Measurements from ENCODE around the gene MFSD12.

DNA sequence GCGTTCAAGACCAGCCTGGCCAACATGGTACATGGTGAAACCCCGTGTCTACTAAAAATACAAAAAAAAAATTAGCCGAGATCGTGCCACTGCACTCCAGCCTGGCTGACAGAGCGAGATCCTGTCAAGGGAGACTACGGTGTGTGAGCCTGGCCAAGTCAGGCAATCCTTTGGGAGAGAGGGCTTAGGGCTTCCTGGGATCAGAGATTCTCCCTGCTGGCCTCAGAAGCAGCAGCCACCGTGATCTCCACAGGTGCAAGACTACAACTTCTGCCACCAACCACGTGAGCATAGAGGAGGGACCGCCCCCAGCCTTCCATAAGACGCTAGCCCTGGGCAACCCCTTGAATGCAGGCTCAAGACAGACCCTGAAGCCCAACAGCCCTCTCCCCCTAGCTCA is 7.6 kb downstream of the MFSD12 start:
- TF ChIP-seq, protein P1, sequence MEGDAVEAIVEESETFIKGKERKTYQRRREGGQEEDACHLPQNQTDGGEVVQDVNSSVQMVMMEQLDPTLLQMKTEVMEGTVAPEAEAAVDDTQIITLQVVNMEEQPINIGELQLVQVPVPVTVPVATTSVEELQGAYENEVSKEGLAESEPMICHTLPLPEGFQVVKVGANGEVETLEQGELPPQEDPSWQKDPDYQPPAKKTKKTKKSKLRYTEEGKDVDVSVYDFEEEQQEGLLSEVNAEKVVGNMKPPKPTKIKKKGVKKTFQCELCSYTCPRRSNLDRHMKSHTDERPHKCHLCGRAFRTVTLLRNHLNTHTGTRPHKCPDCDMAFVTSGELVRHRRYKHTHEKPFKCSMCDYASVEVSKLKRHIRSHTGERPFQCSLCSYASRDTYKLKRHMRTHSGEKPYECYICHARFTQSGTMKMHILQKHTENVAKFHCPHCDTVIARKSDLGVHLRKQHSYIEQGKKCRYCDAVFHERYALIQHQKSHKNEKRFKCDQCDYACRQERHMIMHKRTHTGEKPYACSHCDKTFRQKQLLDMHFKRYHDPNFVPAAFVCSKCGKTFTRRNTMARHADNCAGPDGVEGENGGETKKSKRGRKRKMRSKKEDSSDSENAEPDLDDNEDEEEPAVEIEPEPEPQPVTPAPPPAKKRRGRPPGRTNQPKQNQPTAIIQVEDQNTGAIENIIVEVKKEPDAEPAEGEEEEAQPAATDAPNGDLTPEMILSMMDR (IDR thresholded peaks at IDR 0.05; ENCODE audit: low read depth, low read length, poor library complexity, severe bottlenecking), result no peak
- no peak for TF ChIP-seq EZH2phosphoT487 (IDR thresholded peaks at IDR 0.05; ENCODE audit: borderline replicate concordance, low read length)
